ENCODE measurements around the gene MYO15B. TPM values are rescaled to one million over a fixed set of nuclear protein-coding genes. Genes with fewer than 3 reads are reported as not detected.

The MYO15B gene
- total RNA-seq, 1 experiment from 2014 or later = 30.3 TPM

- H3K9me3 ChIP-seq (ENCODE audit: control insufficient read depth in 1 of 2, insufficient read depth in 1 of 2, low read depth in 1 of 2, low read length in 2 of 2) = no peaks in the 10 kb centered on the region
- 0 out of 4 replicates have a peak, but pooled peaks cover 0 to 2% of the 10 kb centered on the region in 2 experiments for H3K36me3 ChIP-seq (ENCODE audit: control insufficient read depth in 1 of 2, insufficient read depth in 2 of 2, low read length in 2 of 2)
- POLR2A ChIA-PET = interaction anchor here (1.2 kb wide), 1 partner anchor 8 kb away, joined by 5 read pairs; no protein-coding TSS in a partner anchor
- RAD21 ChIA-PET (ENCODE audit: low non-redundant PET in 1 of 2, low total read pairs in 2 of 2, uncharacterized antibody in 2 of 2, unreplicated experiment in 2 of 2) = interaction anchor here in 1 of 2 experiments (1.2 kb wide), 1 partner anchor 115 kb away, joined by 3 read pairs; no protein-coding TSS in a partner anchor
- H3K9ac ChIP-seq (ENCODE audit: low read length) = no peak overlapping the region
- H3K9me2 ChIP-seq (ENCODE audit: insufficient read depth) = no peaks in the 10 kb centered on the region
- no TSS peak for BruUV-seq (replicated peaks)
- no peak overlapping the region for H3K4me3 ChIP-seq (replicated peaks in 1 of 2; ENCODE audit: low read depth in 1 of 2, low read length in 2 of 2)
- H3K27me3 ChIP-seq (ENCODE audit: insufficient read depth, low read length) = no peaks in the 10 kb centered on the region
- intact Hi-C loops (cut with micrococcal nuclease) = loop anchor here (5.0 kb wide), 1 partner anchor 118 kb away; the partner anchor contains the start of genes CASKIN2 and TSEN54
- H3K4me2 ChIP-seq (ENCODE audit: low read length) = no peak overlapping the region
- no peak for DNase-seq (ENCODE audit: low read depth, low spot score)
- no peaks in the 10 kb centered on the region for H3K79me2 ChIP-seq (ENCODE audit: insufficient read depth, low read length)
- TF ChIP-seq ZFX (IDR thresholded peaks at IDR 0.05) = no peak
- TF ChIP-seq REST (IDR thresholded peaks at IDR 0.05; ENCODE audit: low read depth) = no peak
- no peak for TF ChIP-seq TCF7L2 (IDR thresholded peaks at IDR 0.05; ENCODE audit: borderline replicate concordance, extremely low read depth, insufficient read depth, insufficient read length)
- TF ChIP-seq ZBTB33 (IDR thresholded peaks at IDR 0.05; ENCODE audit: extremely low read depth, insufficient replicate concordance, low read length) = no peak
- TF ChIP-seq, protein P1, sequence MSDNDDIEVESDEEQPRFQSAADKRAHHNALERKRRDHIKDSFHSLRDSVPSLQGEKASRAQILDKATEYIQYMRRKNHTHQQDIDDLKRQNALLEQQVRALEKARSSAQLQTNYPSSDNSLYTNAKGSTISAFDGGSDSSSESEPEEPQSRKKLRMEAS (IDR thresholded peaks at IDR 0.05) = no peak
- TF ChIP-seq ATF3 (IDR thresholded peaks at IDR 0.05) = no peak
- no peak for TF ChIP-seq CEBPB (IDR thresholded peaks at IDR 0.05; ENCODE audit: low read depth)
- TF ChIP-seq POLR2AphosphoS5 (IDR thresholded peaks at IDR 0.05; ENCODE audit: low read depth, low read length) = no peak
- no peak for TF ChIP-seq ELF1 (IDR thresholded peaks at IDR 0.05; ENCODE audit: borderline replicate concordance, low read depth)
- H2AFZ ChIP-seq (ENCODE audit: low read depth, low read length, poor library complexity, severe bottlenecking) = no peak overlapping the region
- H3K4me1 ChIP-seq (ENCODE audit: control insufficient read depth in 1 of 2, insufficient read depth in 2 of 2, low read length in 2 of 2) = peaks cover 22 to 32% of the 10 kb centered on the region in 2 experiments
- H3K27ac ChIP-seq (ENCODE audit: low read depth, low read length) = peak overlapping the region; percentile 9; the same call in 1 of the 2 replicates
- ATAC-seq = no peak
- CTCF ChIA-PET = interaction anchor here (1.4 to 2.6 kb wide), 5 partner anchors 7 to 113 kb away, joined by 4 to 80 read pairs (median 25); a partner anchor contains a TSS
- H4K20me1 ChIP-seq (ENCODE audit: insufficient read depth) = no peaks in the 10 kb centered on the region
Observed at GRCh38 chr17:75634754-75635609, 47.4 kb downstream of the MYO15B start.

Data from HCT116 (cell line).